Measurements from ENCODE around the gene SNX10. TPM values are rescaled to one million over a fixed set of nuclear protein-coding genes. Genes with fewer than 3 reads are reported as not detected.
"Not testable (repeated sequence)": the region's sequence is repeated elsewhere in the genome, so short reads cannot be mapped to it uniquely, and the experiment has no call there.

The SNX10 gene
- 1.4 and 1.5 TPM in 2 replicates for total RNA-seq (2014; rRNA removed; shearing (Covaris generic))
- 0.27 and 0.60 TPM in 2 replicates for polyA plus RNA-seq (2016; fragmentation: Nextera tagmentation; extraction: Ambion mirVana)

- Histone ChIP-seq H3K4me1 (ENCODE audit: insufficient read depth) (no peaks in the 10 kb centered on the region), H3K4me2 (ENCODE audit: unreplicated experiment) (peak within 1 kb of the TSS; percentile 91), H2AFZ (peak within 1 kb of the TSS; percentile 96), H3K79me2 (ENCODE audit: insufficient read depth) (no peaks in the 10 kb centered on the region), H4K20me1 (ENCODE audit: insufficient read depth) (no peaks in the 10 kb centered on the region), H3K36me3 (ENCODE audit: low read depth) (no peaks in the 10 kb centered on the region), H3K4me3 (peak within 1 kb of the TSS; percentile 82), H3F3A (ENCODE audit: insufficient read depth) (no peaks in the 10 kb centered on the region), H3K27me3 (replicated peaks; ENCODE audit: insufficient read depth) (no peaks in the 10 kb centered on the region), H3K9me2 (ENCODE audit: insufficient read depth) (no peaks in the 10 kb centered on the region), H3K27ac (no peak within 1 kb of the TSS), H3K9ac (peak within 1 kb of the TSS; percentile 48; the same call in 1 of the 2 replicates), H3K9me3 (ENCODE audit: low read depth) (no peaks in the 10 kb centered on the region)
- in situ Hi-C loops (cut with MboI), result no loop called here
- WGBS, 2 experiments (ENCODE audit: low coverage in 1 of 2, low lambda C conversion rate in 2 of 2, missing lambda C conversion rate in 2 of 2), result 4 to 7% methylated on average over 24 to 59 of the region's 74 CpGs
- DNase-seq, result peak; percentile 65
- TF ChIP-seq EZH2phosphoT487 (IDR thresholded peaks at IDR 0.05; ENCODE audit: insufficient read depth, low read depth), result no peak
- TF ChIP-seq EZH2 (IDR thresholded peaks at IDR 0.05; ENCODE audit: insufficient read depth, poor library complexity, severe bottlenecking), result no peak
Observed at GRCh38 chr7:26291699-26292538, at the start of gene SNX10. TSS of gene SNX10 (plus strand) at chr7:26291862. CDS start at chr7:26346443, 54,581 bp downstream.

GRCh38 chr7:26245150-26245549 is 46.5 kb upstream of the SNX10 start:
- no peaks in the 10 kb centered on the region for H3K4me1 ChIP-seq (ENCODE audit: insufficient read depth)
- no peak overlapping the region for H3K9ac ChIP-seq
- H3K36me3 ChIP-seq (ENCODE audit: low read depth), result no peaks in the 10 kb centered on the region
- no peaks in the 10 kb centered on the region for H4K20me1 ChIP-seq (ENCODE audit: insufficient read depth)
- H3K9me2 ChIP-seq (ENCODE audit: insufficient read depth), result no peaks in the 10 kb centered on the region
- no peak overlapping the region for H3K27ac ChIP-seq
- H3F3A ChIP-seq (ENCODE audit: insufficient read depth), result no peaks in the 10 kb centered on the region
- no peak overlapping the region for H3K4me3 ChIP-seq
- TF ChIP-seq EZH2phosphoT487 (IDR thresholded peaks at IDR 0.05; ENCODE audit: insufficient read depth, low read depth), result no peak
- TF ChIP-seq EZH2 (IDR thresholded peaks at IDR 0.05; ENCODE audit: insufficient read depth, poor library complexity, severe bottlenecking), result no peak
- in situ Hi-C loops (cut with MboI), result no loop called here
- H3K79me2 ChIP-seq (ENCODE audit: insufficient read depth), result no peaks in the 10 kb centered on the region
- WGBS, 2 experiments (ENCODE audit: low coverage in 1 of 2, low lambda C conversion rate in 2 of 2, missing lambda C conversion rate in 2 of 2), result 70 to 72% methylated on average over 13 of the region's 13 CpGs
- DNase-seq, result no peak
- no peaks in the 10 kb centered on the region for H3K27me3 ChIP-seq (replicated peaks; ENCODE audit: insufficient read depth)
- H2AFZ ChIP-seq, result no peak overlapping the region
- H3K4me2 ChIP-seq (ENCODE audit: unreplicated experiment), result no peak overlapping the region
- H3K9me3 ChIP-seq (ENCODE audit: low read depth), result no peaks in the 10 kb centered on the region

GRCh38 chr7:26250239-26250638 is 41.4 kb upstream of the SNX10 start:
- no peaks in the 10 kb centered on the region for H3K79me2 ChIP-seq (ENCODE audit: insufficient read depth)
- no peaks in the 10 kb centered on the region for H3K27me3 ChIP-seq (replicated peaks; ENCODE audit: insufficient read depth)
- H3K4me1 ChIP-seq (ENCODE audit: insufficient read depth), result no peaks in the 10 kb centered on the region
- DNase-seq, result no peak
- H3K4me2 ChIP-seq (ENCODE audit: unreplicated experiment), result no peak overlapping the region
- no peaks in the 10 kb centered on the region for H3K36me3 ChIP-seq (ENCODE audit: low read depth)
- H3K27ac ChIP-seq, result no peak overlapping the region
- no peaks in the 10 kb centered on the region for H3F3A ChIP-seq (ENCODE audit: insufficient read depth)
- H3K9ac ChIP-seq, result no peak overlapping the region
- H4K20me1 ChIP-seq (ENCODE audit: insufficient read depth), result no peaks in the 10 kb centered on the region
- H2AFZ ChIP-seq, result no peak overlapping the region
- in situ Hi-C loops (cut with MboI), result no loop called here
- WGBS, 2 experiments (ENCODE audit: low coverage in 1 of 2, low lambda C conversion rate in 2 of 2, missing lambda C conversion rate in 2 of 2), result 67 to 71% methylated on average over 12 of the region's 12 CpGs
- no peaks in the 10 kb centered on the region for H3K9me3 ChIP-seq (ENCODE audit: low read depth)
- H3K9me2 ChIP-seq (ENCODE audit: insufficient read depth), result no peaks in the 10 kb centered on the region
- H3K4me3 ChIP-seq, result no peak overlapping the region
- TF ChIP-seq EZH2phosphoT487 (IDR thresholded peaks at IDR 0.05; ENCODE audit: insufficient read depth, low read depth) (no peak), EZH2 (IDR thresholded peaks at IDR 0.05; ENCODE audit: insufficient read depth, poor library complexity, severe bottlenecking) (no peak)

GRCh38 chr7:26261866-26262265 is 29.8 kb upstream of the SNX10 start:
- H3K9me3 ChIP-seq (ENCODE audit: low read depth); in situ Hi-C loops (cut with MboI); H3K4me3 ChIP-seq; H3K79me2 ChIP-seq (ENCODE audit: insufficient read depth); DNase-seq; H4K20me1 ChIP-seq (ENCODE audit: insufficient read depth); H3K27me3 ChIP-seq (replicated peaks; ENCODE audit: insufficient read depth); H3K27ac ChIP-seq; H3K4me1 ChIP-seq (ENCODE audit: insufficient read depth); H2AFZ ChIP-seq; H3K36me3 ChIP-seq (ENCODE audit: low read depth); H3F3A ChIP-seq (ENCODE audit: insufficient read depth); H3K9ac ChIP-seq; H3K4me2 ChIP-seq (ENCODE audit: unreplicated experiment); H3K9me2 ChIP-seq (ENCODE audit: insufficient read depth): not testable (repeated sequence)
- WGBS, 2 experiments (ENCODE audit: low coverage in 1 of 2, low lambda C conversion rate in 2 of 2, missing lambda C conversion rate in 2 of 2), result 79 to 94% methylated on average over 9 to 19 of the region's 29 CpGs

Measured in GM23248 (cell line).